ENCODE measurements around the gene KLHDC10. TPM values are rescaled to one million over a fixed set of nuclear protein-coding genes. Genes with fewer than 3 reads are reported as not detected.

Gene KLHDC10
- total RNA-seq, 4 donors from 2014 or later, result 17.8 to 26.9 (median 22.3) TPM

- Histone ChIP-seq H3K36me3 (no peaks in the 10 kb centered on the region), H3K4me1 (peaks cover 7% of the 10 kb centered on the region), H3K9me3 (no peaks in the 10 kb centered on the region), H3K4me3 (no peak overlapping the region), H3K27ac (no peak overlapping the region), H3K27me3 (no peaks in the 10 kb centered on the region)
- WGBS, result 45% methylated on average over 1 of the region's 1 CpG
- no peak for DNase-seq (ENCODE audit: low spot score in 2 of 2)
- no peak for TF ChIP-seq EP300 (IDR thresholded peaks at IDR 0.05)
Observed at GRCh38 chr7:130095812-130096211, 25.5 kb downstream of the KLHDC10 start.

- TF ChIP-seq POLR2AphosphoS5 (IDR thresholded peaks at IDR 0.05) (no peak), CTCF (IDR thresholded peaks at IDR 0.05) (no peak), EP300 (IDR thresholded peaks at IDR 0.05) (no peak), POLR2A (IDR thresholded peaks at IDR 0.05) (no peak)
- Histone ChIP-seq H3K27ac (no peak overlapping the region), H3K4me3 (no peak overlapping the region), H3K27me3 (no peaks in the 10 kb centered on the region), H3K4me1 (peaks cover 7% of the 10 kb centered on the region), H3K9me3 (no peaks in the 10 kb centered on the region), H3K36me3 (no peaks in the 10 kb centered on the region)
- 63% methylated on average over 4 of the region's 4 CpGs for WGBS
- DNase-seq (ENCODE audit: low spot score in 2 of 2), result no peak
Observed at GRCh38 chr7:130096243-130096827, 26.0 kb downstream of the KLHDC10 start.

- Histone ChIP-seq H3K4me1 (peaks cover 4% of the 10 kb centered on the region), H3K9me3 (no peaks in the 10 kb centered on the region), H3K4me3 (no peak overlapping the region), H3K36me3 (no peaks in the 10 kb centered on the region), H3K27me3 (no peaks in the 10 kb centered on the region), H3K27ac (no peak overlapping the region)
- no peak for DNase-seq (ENCODE audit: low spot score in 2 of 2)
- no peak for TF ChIP-seq EP300 (IDR thresholded peaks at IDR 0.05)
Observed at GRCh38 chr7:130099331-130099730, 29.0 kb downstream of the KLHDC10 start.

GRCh38 chr7:130102588-130102987 is 32.3 kb downstream of the KLHDC10 start:
- no peak for TF ChIP-seq POLR2A (IDR thresholded peaks at IDR 0.05)
- TF ChIP-seq CTCF (IDR thresholded peaks at IDR 0.05), result no peak
- TF ChIP-seq EP300 (IDR thresholded peaks at IDR 0.05), result no peak
- Histone ChIP-seq H3K9me3 (no peaks in the 10 kb centered on the region), H3K36me3 (no peaks in the 10 kb centered on the region), H3K27me3 (no peaks in the 10 kb centered on the region), H3K4me3 (no peak overlapping the region), H3K27ac (no peak overlapping the region), H3K4me1 (no peaks in the 10 kb centered on the region)
- DNase-seq (ENCODE audit: low spot score in 2 of 2), result no peak
- WGBS, result 97% methylated on average over 6 of the region's 6 CpGs

- Histone ChIP-seq H3K4me3 (no peak overlapping the region), H3K4me1 (no peaks in the 10 kb centered on the region), H3K27me3 (no peaks in the 10 kb centered on the region), H3K27ac (no peak overlapping the region), H3K9me3 (no peaks in the 10 kb centered on the region), H3K36me3 (no peaks in the 10 kb centered on the region)
- 93% methylated on average over 31 of the region's 31 CpGs for WGBS
- TF ChIP-seq POLR2AphosphoS5 (IDR thresholded peaks at IDR 0.05) (no peak), CTCF (IDR thresholded peaks at IDR 0.05) (no peak), POLR2A (IDR thresholded peaks at IDR 0.05) (no peak), EP300 (IDR thresholded peaks at IDR 0.05) (no peak)
- no peak for DNase-seq (ENCODE audit: low spot score in 2 of 2)
Observed at GRCh38 chr7:130107949-130108674, 37.8 kb downstream of the KLHDC10 start.

GRCh38 chr7:130108809-130109208 is 38.5 kb downstream of the KLHDC10 start:
- 94% methylated on average over 10 of the region's 10 CpGs for WGBS
- no peak overlapping the region for H3K27ac ChIP-seq
- H3K36me3 ChIP-seq, result no peaks in the 10 kb centered on the region
- H3K27me3 ChIP-seq, result no peaks in the 10 kb centered on the region
- H3K4me3 ChIP-seq, result no peak overlapping the region
- no peaks in the 10 kb centered on the region for H3K4me1 ChIP-seq
- no peak for DNase-seq (ENCODE audit: low spot score in 2 of 2)
- H3K9me3 ChIP-seq, result no peaks in the 10 kb centered on the region
- TF ChIP-seq POLR2AphosphoS5 (IDR thresholded peaks at IDR 0.05) (no peak), CTCF (IDR thresholded peaks at IDR 0.05) (no peak), EP300 (IDR thresholded peaks at IDR 0.05) (no peak), POLR2A (IDR thresholded peaks at IDR 0.05) (no peak)
